Measurements from ENCODE around the gene TRAPPC14.

The TRAPPC14 gene

DNA sequence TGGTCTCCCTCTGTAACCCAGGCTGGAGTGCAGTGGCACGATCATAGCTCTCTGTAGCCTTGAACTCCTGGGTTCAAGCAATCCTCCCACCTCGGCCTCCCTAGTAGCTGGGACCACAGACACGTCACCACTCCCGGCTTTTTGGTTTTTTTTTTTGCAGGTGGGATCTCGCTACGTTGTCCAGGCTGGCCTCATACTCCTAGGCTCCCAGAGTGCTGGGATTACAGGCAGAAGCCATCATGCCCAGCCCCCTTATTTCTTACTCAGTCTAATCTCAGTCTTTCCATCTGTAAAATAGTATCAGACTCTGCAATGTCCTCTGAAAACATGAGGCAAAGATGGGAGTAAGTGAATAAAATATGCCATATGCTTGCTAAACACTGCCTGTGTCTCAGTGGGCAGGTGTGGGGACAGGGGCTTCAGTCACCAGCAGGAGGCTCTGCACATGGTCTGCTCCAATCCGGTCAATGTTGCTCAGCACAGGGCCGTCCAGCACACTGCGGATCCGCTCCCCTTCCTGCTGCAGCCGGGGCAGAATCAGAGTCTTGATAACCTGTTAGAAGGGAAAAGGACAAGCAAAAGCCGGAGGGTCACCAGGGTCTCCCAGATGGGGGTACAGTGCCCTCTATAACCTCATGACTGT lies 48.9 kb downstream of the TRAPPC14 start:
- no peak for DNase-seq (ENCODE audit: low read depth)
- H3K4me3 ChIP-seq (ENCODE audit: low read depth, low read length) = no peak overlapping the region
- no peak for TF ChIP-seq CTCF (IDR thresholded peaks at IDR 0.05; ENCODE audit: insufficient read depth, low read depth, low read length, missing control alignments)

DNA sequence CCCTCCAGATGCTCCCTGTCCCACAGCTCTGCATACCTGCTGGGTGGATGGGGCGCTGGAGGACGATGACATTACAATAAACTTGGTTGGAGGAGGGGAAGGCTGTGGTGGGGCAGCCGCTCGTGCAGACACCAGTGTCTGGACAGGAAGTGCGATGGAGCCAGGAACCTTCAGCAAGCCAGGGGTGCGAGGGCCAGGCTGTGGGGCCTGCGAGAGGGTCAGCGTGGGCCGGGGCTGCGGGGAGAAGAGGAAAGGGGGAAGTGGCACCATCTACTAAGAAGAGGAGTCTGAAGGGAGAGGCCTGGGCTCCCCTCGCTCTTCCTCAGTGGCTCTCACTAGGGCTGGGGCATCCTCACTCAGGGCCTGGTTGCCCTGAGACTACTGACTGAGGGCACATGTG lies 50.6 kb downstream of the TRAPPC14 start:
- no peak for DNase-seq (ENCODE audit: low read depth)
- no peak for TF ChIP-seq CTCF (IDR thresholded peaks at IDR 0.05; ENCODE audit: insufficient read depth, low read depth, low read length, missing control alignments)
- no peak overlapping the region for H3K4me3 ChIP-seq (ENCODE audit: low read depth, low read length)

- DNase-seq (ENCODE audit: low read depth) = no peak
- no peak overlapping the region for H3K4me3 ChIP-seq (ENCODE audit: low read depth, low read length)
- no peak for TF ChIP-seq CTCF (IDR thresholded peaks at IDR 0.05; ENCODE audit: insufficient read depth, low read depth, low read length, missing control alignments)
Measured at GRCh38 chr7:100107125-100107737, 51.3 kb downstream of the TRAPPC14 start.

- TF ChIP-seq CTCF (IDR thresholded peaks at IDR 0.05; ENCODE audit: insufficient read depth, low read depth, low read length, missing control alignments) = no peak
- H3K4me3 ChIP-seq (ENCODE audit: low read depth, low read length) = no peak overlapping the region
- DNase-seq (ENCODE audit: low read depth) = no peak
Measured at GRCh38 chr7:100106633-100107032, 51.9 kb downstream of the TRAPPC14 start.

GRCh38 chr7:100105534-100105933 lies 53.0 kb downstream of the TRAPPC14 start:
- no peak for TF ChIP-seq CTCF (IDR thresholded peaks at IDR 0.05; ENCODE audit: insufficient read depth, low read depth, low read length, missing control alignments)
- no peak for DNase-seq (ENCODE audit: low read depth)
- H3K4me3 ChIP-seq (ENCODE audit: low read depth, low read length) = no peak overlapping the region
